ENCODE results near the gene PI4KB. TPM values are rescaled to one million over a fixed set of nuclear protein-coding genes. Genes with fewer than 3 reads are reported as not detected.

PI4KB gene
- total and polyA plus RNA-seq, 9 of the 15 experiments (the other 6 are each of a cell fraction or from before 2014, with no cell fraction given) = 3.1 to 65.4 (median 45.1) TPM

DNA sequence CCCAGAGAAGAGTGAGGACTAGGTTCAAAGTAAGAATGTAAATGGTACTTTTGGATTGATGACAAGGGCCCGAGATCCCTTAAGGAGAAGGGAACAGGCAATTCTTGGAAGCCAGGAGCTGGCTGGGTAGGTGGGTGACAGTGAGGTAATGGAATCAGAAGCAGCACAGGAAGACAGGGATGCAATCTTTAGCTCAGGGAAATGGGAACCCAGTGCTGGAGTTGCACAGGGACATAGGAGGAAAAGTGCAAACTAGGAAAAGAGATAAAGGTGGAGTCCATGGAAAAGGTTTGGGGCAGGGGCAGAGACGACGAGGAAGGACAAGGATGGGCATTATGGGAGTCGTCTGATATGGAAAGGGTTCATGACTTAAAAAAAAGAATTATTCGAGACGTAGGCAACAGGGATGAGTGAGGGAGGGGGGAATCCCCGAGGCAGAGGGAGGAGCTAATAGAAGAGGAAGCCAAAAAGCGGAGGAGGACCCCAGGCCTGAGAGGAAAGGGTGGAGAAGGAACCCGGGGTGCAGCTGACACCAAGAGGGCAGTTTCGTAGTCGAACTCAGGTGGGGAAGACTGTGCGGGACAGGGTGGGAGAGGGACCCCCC lies 495 bp downstream of the PI4KB start (continued):
- TF ChIP-seq, protein P1, sequence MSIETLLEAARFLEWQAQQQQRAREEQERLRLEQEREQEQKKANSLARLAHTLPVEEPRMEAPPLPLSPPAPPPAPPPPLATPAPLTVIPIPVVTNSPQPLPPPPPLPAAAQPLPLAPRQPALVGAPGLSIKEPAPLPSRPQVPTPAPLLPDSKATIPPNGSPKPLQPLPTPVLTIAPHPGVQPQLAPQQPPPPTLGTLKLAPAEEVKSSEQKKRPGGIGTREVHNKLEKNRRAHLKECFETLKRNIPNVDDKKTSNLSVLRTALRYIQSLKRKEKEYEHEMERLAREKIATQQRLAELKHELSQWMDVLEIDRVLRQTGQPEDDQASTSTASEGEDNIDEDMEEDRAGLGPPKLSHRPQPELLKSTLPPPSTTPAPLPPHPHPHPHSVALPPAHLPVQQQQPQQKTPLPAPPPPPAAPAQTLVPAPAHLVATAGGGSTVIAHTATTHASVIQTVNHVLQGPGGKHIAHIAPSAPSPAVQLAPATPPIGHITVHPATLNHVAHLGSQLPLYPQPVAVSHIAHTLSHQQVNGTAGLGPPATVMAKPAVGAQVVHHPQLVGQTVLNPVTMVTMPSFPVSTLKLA (conservative IDR thresholded peaks at IDR 0.05) = no peak
- no peak for TF ChIP-seq SMARCC2 (IDR thresholded peaks at IDR 0.05; ENCODE audit: low read depth)
- TF ChIP-seq GTF2A2 (tag; IDR thresholded peaks at IDR 0.05) = no peak
- no peak for TF ChIP-seq STAT6 (CRISPR knock-in tag; IDR thresholded peaks at IDR 0.05)
- TF ChIP-seq ZNF431 (CRISPR knock-in tag; IDR thresholded peaks at IDR 0.05) = no peak
- TF ChIP-seq, protein P2, sequence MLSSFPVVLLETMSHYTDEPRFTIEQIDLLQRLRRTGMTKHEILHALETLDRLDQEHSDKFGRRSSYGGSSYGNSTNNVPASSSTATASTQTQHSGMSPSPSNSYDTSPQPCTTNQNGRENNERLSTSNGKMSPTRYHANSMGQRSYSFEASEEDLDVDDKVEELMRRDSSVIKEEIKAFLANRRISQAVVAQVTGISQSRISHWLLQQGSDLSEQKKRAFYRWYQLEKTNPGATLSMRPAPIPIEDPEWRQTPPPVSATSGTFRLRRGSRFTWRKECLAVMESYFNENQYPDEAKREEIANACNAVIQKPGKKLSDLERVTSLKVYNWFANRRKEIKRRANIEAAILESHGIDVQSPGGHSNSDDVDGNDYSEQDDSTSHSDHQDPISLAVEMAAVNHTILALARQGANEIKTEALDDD (IDR thresholded peaks at IDR 0.05) = no peak
- TF ChIP-seq ETV1 (tag; conservative IDR thresholded peaks at IDR 0.05; ENCODE audit: low read depth) = no peak
- no peak for TF ChIP-seq CBFA2T2 (conservative IDR thresholded peaks at IDR 0.05)
- no peak for TF ChIP-seq JUNB (CRISPR knock-in tag; conservative IDR thresholded peaks at IDR 0.05)
- TF ChIP-seq TEAD1 (CRISPR knock-in tag; IDR thresholded peaks at IDR 0.05) = no peak
- TF ChIP-seq TCF3 (CRISPR knock-in tag; IDR thresholded peaks at IDR 0.05) = no peak
- TF ChIP-seq DMBX1 (CRISPR knock-in tag; IDR thresholded peaks at IDR 0.05; ENCODE audit: borderline replicate concordance) = no peak
- peak; percentile 86 for TF ChIP-seq SPI1 (IDR thresholded peaks at IDR 0.05; ENCODE audit: borderline replicate concordance, low read depth, low read length)
- TF ChIP-seq ZNF586 (CRISPR knock-in tag; conservative IDR thresholded peaks at IDR 0.05) = no peak
- TF ChIP-seq PHTF2 (CRISPR knock-in tag; IDR thresholded peaks at IDR 0.05) = no peak
- no peak for TF ChIP-seq NR1H2 (CRISPR knock-in tag; IDR thresholded peaks at IDR 0.05)
- TF ChIP-seq RREB1 (CRISPR knock-in tag; IDR thresholded peaks at IDR 0.05) = 0 out of 2 replicates have a peak, but pooled peaks have one; percentile 1
- no peak for TF ChIP-seq SOX6 (IDR thresholded peaks at IDR 0.05)
